ENCODE data around the gene MAP3K2. TPM values are rescaled to one million over a fixed set of nuclear protein-coding genes. Genes with fewer than 3 reads are reported as not detected.

Gene MAP3K2
- total and polyA plus RNA-seq, 2 of the 4 experiments (the other 2 are of a cell fraction), result 6.2 to 30.8 TPM

DNA sequence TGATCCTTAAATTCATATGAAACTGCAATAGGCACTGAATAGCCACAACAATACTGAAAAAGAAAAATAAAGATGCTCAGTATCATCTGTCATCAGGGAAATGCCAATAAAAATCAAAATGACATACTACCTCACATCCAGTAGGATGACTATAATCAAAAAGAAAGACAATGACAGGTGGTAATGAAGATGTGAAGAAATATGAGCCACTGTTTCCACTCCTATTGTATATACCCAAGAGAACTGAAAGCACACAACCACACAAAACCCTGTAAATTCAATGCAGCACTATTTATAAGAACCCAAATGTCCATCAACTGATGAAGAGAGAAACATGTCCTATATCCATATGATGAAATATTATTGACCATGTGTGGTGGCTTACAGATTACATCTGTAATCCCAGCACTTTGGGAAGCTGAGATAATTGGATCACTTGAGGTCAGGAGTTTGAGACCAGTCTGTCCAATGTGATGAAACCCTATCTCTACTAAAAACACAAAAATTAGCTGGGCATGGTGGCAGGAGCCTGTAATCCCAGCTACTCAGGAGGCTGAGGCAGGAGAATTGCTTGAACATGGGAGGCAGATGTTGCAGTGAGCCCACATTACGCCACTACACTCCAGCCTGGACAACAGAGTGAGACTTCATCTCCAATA, 39.9 kb downstream of the MAP3K2 start:
- H2BK20ac ChIP-seq (ENCODE audit: low read depth, low read length), result no peak overlapping the region
- no peak overlapping the region for H3K14ac ChIP-seq (replicated peaks; ENCODE audit: low read depth, low read length)
- H3K4me1 ChIP-seq (ENCODE audit: control insufficient read depth, insufficient read depth, low read length), result peaks cover 3% of the 10 kb centered on the region; the same call in 1 of the 2 replicates
- no peak overlapping the region for H2BK120ac ChIP-seq (ENCODE audit: low read depth, low read length)
- ATAC-seq (ENCODE audit: low read depth) (no peak), DNase-seq (no peak)
- H3K18ac ChIP-seq (ENCODE audit: low read depth, low read length), result no peak overlapping the region
- no peaks in the 10 kb centered on the region for H3K36me3 ChIP-seq (ENCODE audit: control insufficient read depth, insufficient read depth, low read length)
- peaks cover 28 to 62% of the 10 kb centered on the region in 2 experiments for H3K79me1 ChIP-seq (ENCODE audit: low read depth in 1 of 2, low read length in 2 of 2)
- no peak overlapping the region for H2BK15ac ChIP-seq (ENCODE audit: low read depth, low read length)
- H4K91ac ChIP-seq (ENCODE audit: insufficient read depth, low read depth, low read length), result no peak overlapping the region
- H2AK9ac ChIP-seq (replicated peaks; ENCODE audit: low read depth, low read length, poor library complexity), result no peak overlapping the region
- H3K9ac ChIP-seq (ENCODE audit: low read depth, low read length), result no peak overlapping the region
- no peaks in the 10 kb centered on the region for H3K27me3 ChIP-seq (ENCODE audit: control insufficient read depth, insufficient read depth, low read length)
- POLR2A ChIA-PET (ENCODE audit: unreplicated experiment), result no interaction called here
- no peaks in the 10 kb centered on the region for H3K9me3 ChIP-seq (ENCODE audit: control insufficient read depth, insufficient read depth, low read length)
- no peak overlapping the region for H3K4me2 ChIP-seq (ENCODE audit: low read depth, low read length)
- H3K27ac ChIP-seq (ENCODE audit: insufficient read depth, low read length), result no peak overlapping the region
- H2BK5ac ChIP-seq (ENCODE audit: low read depth, low read length, poor library complexity, severe bottlenecking), result no peak overlapping the region
- peaks cover 3% of the 10 kb centered on the region; the same call in 1 of the 2 replicates for H3K9me1 ChIP-seq (ENCODE audit: insufficient read depth, low read length)
- H4K8ac ChIP-seq (ENCODE audit: low read depth in 2 of 2, low read length in 2 of 2), result no peak overlapping the region
- no peak overlapping the region for H3K56ac ChIP-seq (ENCODE audit: extremely low read depth, insufficient read depth, low read length)
- in situ Hi-C loops (cut with MboI; ENCODE audit: low sequenced_read_pairs) (no loop called here), dilution Hi-C loops (cut with HindIII; ENCODE audit: low sequenced_read_pairs, unreplicated experiment) (no loop called here), intact Hi-C loops (cut with micrococcal nuclease) (no loop called here)
- no peak overlapping the region for H3K4ac ChIP-seq (ENCODE audit: low read depth, low read length)
- TF ChIP-seq FOS (IDR thresholded peaks at IDR 0.05; ENCODE audit: low read depth, low read length), result no peak
- no peak for TF ChIP-seq NFE2L2 (IDR thresholded peaks at IDR 0.05; ENCODE audit: low read depth, low read length)
- no peak for TF ChIP-seq POLR2A (IDR thresholded peaks at IDR 0.05; ENCODE audit: low read depth, low read length)
- no peak for TF ChIP-seq BHLHE40 (IDR thresholded peaks at IDR 0.05; ENCODE audit: low read depth, low read length)
- no peak for TF ChIP-seq MAZ (IDR thresholded peaks at IDR 0.05; ENCODE audit: borderline replicate concordance, low read depth, low read length)
- no peak for TF ChIP-seq RCOR1 (IDR thresholded peaks at IDR 0.05; ENCODE audit: insufficient replicate concordance, low read length)
- no peak for TF ChIP-seq CEBPB (IDR thresholded peaks at IDR 0.05; ENCODE audit: low read depth, low read length)
- TF ChIP-seq MXI1 (IDR thresholded peaks at IDR 0.05; ENCODE audit: borderline replicate concordance, low read depth, low read length), result no peak
- TF ChIP-seq, protein P1, sequence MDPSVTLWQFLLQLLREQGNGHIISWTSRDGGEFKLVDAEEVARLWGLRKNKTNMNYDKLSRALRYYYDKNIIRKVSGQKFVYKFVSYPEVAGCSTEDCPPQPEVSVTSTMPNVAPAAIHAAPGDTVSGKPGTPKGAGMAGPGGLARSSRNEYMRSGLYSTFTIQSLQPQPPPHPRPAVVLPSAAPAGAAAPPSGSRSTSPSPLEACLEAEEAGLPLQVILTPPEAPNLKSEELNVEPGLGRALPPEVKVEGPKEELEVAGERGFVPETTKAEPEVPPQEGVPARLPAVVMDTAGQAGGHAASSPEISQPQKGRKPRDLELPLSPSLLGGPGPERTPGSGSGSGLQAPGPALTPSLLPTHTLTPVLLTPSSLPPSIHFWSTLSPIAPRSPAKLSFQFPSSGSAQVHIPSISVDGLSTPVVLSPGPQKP (IDR thresholded peaks at IDR 0.05; ENCODE audit: borderline replicate concordance, low read depth, low read length), result no peak
- TF ChIP-seq, protein P2, sequence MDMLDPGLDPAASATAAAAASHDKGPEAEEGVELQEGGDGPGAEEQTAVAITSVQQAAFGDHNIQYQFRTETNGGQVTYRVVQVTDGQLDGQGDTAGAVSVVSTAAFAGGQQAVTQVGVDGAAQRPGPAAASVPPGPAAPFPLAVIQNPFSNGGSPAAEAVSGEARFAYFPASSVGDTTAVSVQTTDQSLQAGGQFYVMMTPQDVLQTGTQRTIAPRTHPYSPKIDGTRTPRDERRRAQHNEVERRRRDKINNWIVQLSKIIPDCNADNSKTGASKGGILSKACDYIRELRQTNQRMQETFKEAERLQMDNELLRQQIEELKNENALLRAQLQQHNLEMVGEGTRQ (IDR thresholded peaks at IDR 0.05; ENCODE audit: low read depth, low read length), result no peak
- no peak for TF ChIP-seq MAFK (IDR thresholded peaks at IDR 0.05; ENCODE audit: low read depth, low read length)
- TF ChIP-seq CHD1 (IDR thresholded peaks at IDR 0.05; ENCODE audit: low read depth, low read length), result no peak
- TF ChIP-seq RAD21 (IDR thresholded peaks at IDR 0.05; ENCODE audit: low read length), result no peak
- TF ChIP-seq, protein P3, sequence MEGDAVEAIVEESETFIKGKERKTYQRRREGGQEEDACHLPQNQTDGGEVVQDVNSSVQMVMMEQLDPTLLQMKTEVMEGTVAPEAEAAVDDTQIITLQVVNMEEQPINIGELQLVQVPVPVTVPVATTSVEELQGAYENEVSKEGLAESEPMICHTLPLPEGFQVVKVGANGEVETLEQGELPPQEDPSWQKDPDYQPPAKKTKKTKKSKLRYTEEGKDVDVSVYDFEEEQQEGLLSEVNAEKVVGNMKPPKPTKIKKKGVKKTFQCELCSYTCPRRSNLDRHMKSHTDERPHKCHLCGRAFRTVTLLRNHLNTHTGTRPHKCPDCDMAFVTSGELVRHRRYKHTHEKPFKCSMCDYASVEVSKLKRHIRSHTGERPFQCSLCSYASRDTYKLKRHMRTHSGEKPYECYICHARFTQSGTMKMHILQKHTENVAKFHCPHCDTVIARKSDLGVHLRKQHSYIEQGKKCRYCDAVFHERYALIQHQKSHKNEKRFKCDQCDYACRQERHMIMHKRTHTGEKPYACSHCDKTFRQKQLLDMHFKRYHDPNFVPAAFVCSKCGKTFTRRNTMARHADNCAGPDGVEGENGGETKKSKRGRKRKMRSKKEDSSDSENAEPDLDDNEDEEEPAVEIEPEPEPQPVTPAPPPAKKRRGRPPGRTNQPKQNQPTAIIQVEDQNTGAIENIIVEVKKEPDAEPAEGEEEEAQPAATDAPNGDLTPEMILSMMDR (conservative IDR thresholded peaks at IDR 0.05; ENCODE audit: low read depth, low read length), result no peak
- TF ChIP-seq RFX5 (IDR thresholded peaks at IDR 0.05; ENCODE audit: low read depth, low read length), result no peak
- TF ChIP-seq SMC3 (IDR thresholded peaks at IDR 0.05; ENCODE audit: low read depth, low read length), result no peak
- no TSS peak for BruUV-seq (replicated peaks)
- no peak overlapping the region for H3K4me3 ChIP-seq (ENCODE audit: insufficient read depth, low read depth, low read length)
- CTCF ChIA-PET, result no interaction called here
- no peak overlapping the region for H2AK5ac ChIP-seq (ENCODE audit: low read depth, low read length)
- H4K20me1 ChIP-seq (ENCODE audit: insufficient read depth, low read length), result peaks cover 39% of the 10 kb centered on the region
- H3K23ac ChIP-seq (ENCODE audit: low read depth, low read length), result no peak overlapping the region
- H4K5ac ChIP-seq (ENCODE audit: low read depth, low read length), result no peak overlapping the region
- no peak overlapping the region for H2AFZ ChIP-seq (replicated peaks; ENCODE audit: low read length, poor library complexity)
- WGBS, 2 experiments (ENCODE audit: extremely low coverage in 2 of 2, insufficient read length in 1 of 2), result no CpG with 5 or more reads among the region's 1 CpG
